HG03060 (cell line): ENCODE data around the gene AMH.

Source experiments
- ATAC-seq: cut with Tn5 transposase; IDR thresholded peaks from one replicate; pipeline ENCODE4 v1.9.1; 2021; ENCODE audit warnings: low read depth, moderate number of reproducible peaks; ENCODE audit not compliant: unreplicated experiment

The AMH gene

GRCh38 chr19:2219726-2220125 lies 29.4 kb upstream of the AMH start:
- ATAC-seq = no peak

- no peak for ATAC-seq
Measured at GRCh38 chr19:2221250-2221831, 27.8 kb upstream of the AMH start.

- no peak for ATAC-seq
Measured at GRCh38 chr19:2221918-2222317, 27.2 kb upstream of the AMH start.

GRCh38 chr19:2223391-2223790 lies 25.7 kb upstream of the AMH start:
- ATAC-seq = no peak

GRCh38 chr19:2223959-2224358 lies 25.2 kb upstream of the AMH start:
- ATAC-seq = no peak

- no peak for ATAC-seq
Measured at GRCh38 chr19:2224754-2225349, 24.3 kb upstream of the AMH start.

- ATAC-seq = no peak
Measured at GRCh38 chr19:2225415-2226050, 23.6 kb upstream of the AMH start.

GRCh38 chr19:2226051-2226839 lies 22.9 kb upstream of the AMH start:
- no peak for ATAC-seq

GRCh38 chr19:2226840-2227360 lies 22.2 kb upstream of the AMH start:
- no peak for ATAC-seq

- ATAC-seq = no peak
Measured at GRCh38 chr19:2227415-2228156, 21.5 kb upstream of the AMH start.

- ATAC-seq = no peak
Measured at GRCh38 chr19:2228157-2229030, 20.7 kb upstream of the AMH start.

GRCh38 chr19:2229103-2230032 lies 19.8 kb upstream of the AMH start:
- no peak for ATAC-seq

- no peak for ATAC-seq
Measured at GRCh38 chr19:2230033-2230531, 19.0 kb upstream of the AMH start.

GRCh38 chr19:2230807-2231533 lies 18.2 kb upstream of the AMH start:
- ATAC-seq = no peak

- ATAC-seq = no peak
Measured at GRCh38 chr19:2231621-2232221, 17.4 kb upstream of the AMH start.

- ATAC-seq = no peak
Measured at GRCh38 chr19:2232286-2233151, 16.6 kb upstream of the AMH start.
